Transverse colon (tissue), 4 donors: ENCODE measurements around the gene CES2.

Source experiments
- EP300 ChIP-seq: sonication (generic); formaldehyde crosslinking; IDR thresholded peaks from one replicate; pipeline ENCODE4 v1.6.1; 2017; ENCODE audit warnings: antibody characterized with exemption, low read depth
- POLR2A ChIP-seq: fragments of 450-650 bp; IDR thresholded peaks from one replicate; pipeline ENCODE4 v1.6.1; 2016; ENCODE audit warnings: antibody characterized with exemption, mild to moderate bottlenecking, moderate library complexity
- POLR2AphosphoS5 ChIP-seq, 3 donors: sonication (generic); formaldehyde crosslinking; IDR thresholded peaks; one replicate each; pipeline ENCODE4 v1.6.1; 2016; ENCODE audit warnings: antibody characterized with exemption in 3 of 3
- TF ChIP-seq, protein P1 (sequence below), 5 experiments: fragments of 200-600 bp in 3 of 5; fragments of 450-650 bp in 2 of 5; sonication (generic) in 3 of 5; IDR thresholded peaks; 1 replicate in 2 of 5; 2 replicates in 3 of 5; pipeline ENCODE4 v1.5.1; 2016 to 2017; ENCODE audit warnings: antibody characterized with exemption in 5 of 5, inconsistent platforms in 3 of 5, mild to moderate bottlenecking in 2 of 5, moderate library complexity in 1 of 5

GRCh38 chr16:66935314-66936011 lies at the start of gene CES2:
- TF ChIP-seq, protein P1, sequence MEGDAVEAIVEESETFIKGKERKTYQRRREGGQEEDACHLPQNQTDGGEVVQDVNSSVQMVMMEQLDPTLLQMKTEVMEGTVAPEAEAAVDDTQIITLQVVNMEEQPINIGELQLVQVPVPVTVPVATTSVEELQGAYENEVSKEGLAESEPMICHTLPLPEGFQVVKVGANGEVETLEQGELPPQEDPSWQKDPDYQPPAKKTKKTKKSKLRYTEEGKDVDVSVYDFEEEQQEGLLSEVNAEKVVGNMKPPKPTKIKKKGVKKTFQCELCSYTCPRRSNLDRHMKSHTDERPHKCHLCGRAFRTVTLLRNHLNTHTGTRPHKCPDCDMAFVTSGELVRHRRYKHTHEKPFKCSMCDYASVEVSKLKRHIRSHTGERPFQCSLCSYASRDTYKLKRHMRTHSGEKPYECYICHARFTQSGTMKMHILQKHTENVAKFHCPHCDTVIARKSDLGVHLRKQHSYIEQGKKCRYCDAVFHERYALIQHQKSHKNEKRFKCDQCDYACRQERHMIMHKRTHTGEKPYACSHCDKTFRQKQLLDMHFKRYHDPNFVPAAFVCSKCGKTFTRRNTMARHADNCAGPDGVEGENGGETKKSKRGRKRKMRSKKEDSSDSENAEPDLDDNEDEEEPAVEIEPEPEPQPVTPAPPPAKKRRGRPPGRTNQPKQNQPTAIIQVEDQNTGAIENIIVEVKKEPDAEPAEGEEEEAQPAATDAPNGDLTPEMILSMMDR (IDR thresholded peaks at IDR 0.05), result no peak
- TF ChIP-seq POLR2A (peak; percentile 98), POLR2AphosphoS5 (IDR thresholded peaks at IDR 0.05) (peak; percentile 70 to 96 (median 93)), EP300 (no peak)
